Head of caudate nucleus (tissue), 42 donors: Measurements from ENCODE around the gene OLFM1.

Experiments used
- DNase-seq, 42 donors: peaks; one replicate each; pipeline versions ENCODE4 v3.0.0 to v3.0.0-alpha.2; 2020 to 2021; ENCODE audit warnings: mixed read lengths in 7 of 42
- intact Hi-C: fragments of 100-400 bp; cut with DNase I; formaldehyde crosslinking; loops from one replicate; pipeline ENCODE4 v1.15.0; 2022

OLFM1 gene

GRCh38 chr9:135119496-135120064 is 32.1 kb downstream of the OLFM1 start:
- intact Hi-C loops = no loop called here
- DNase-seq = no peak

GRCh38 chr9:135120249-135120648 is 32.8 kb downstream of the OLFM1 start:
- intact Hi-C loops = no loop called here
- DNase-seq = no peak

- intact Hi-C loops = no loop called here
- no peak for DNase-seq
Observed at GRCh38 chr9:135122316-135122715, 34.8 kb downstream of the OLFM1 start.

GRCh38 chr9:135123126-135123772 is 35.8 kb downstream of the OLFM1 start:
- intact Hi-C loops = no loop called here
- DNase-seq = no peak

GRCh38 chr9:135123773-135124134 is 36.3 kb downstream of the OLFM1 start:
- DNase-seq = peak in 11 of 42 donors; percentile 17 to 42 (median 27)
- intact Hi-C loops = no loop called here

- DNase-seq = peak in 11 of 42 donors; percentile 16 to 72 (median 38)
- intact Hi-C loops = no loop called here
Observed at GRCh38 chr9:135126451-135127187, 39.2 kb downstream of the OLFM1 start.

- intact Hi-C loops = no loop called here
- DNase-seq = no peak
Observed at GRCh38 chr9:135127718-135128670, 40.5 kb downstream of the OLFM1 start.

GRCh38 chr9:135129137-135129695 is 41.7 kb downstream of the OLFM1 start:
- intact Hi-C loops = no loop called here
- DNase-seq = no peak

GRCh38 chr9:135130207-135130976 is 42.9 kb downstream of the OLFM1 start:
- DNase-seq = peak in 32 of 42 donors; percentile 12 to 71 (median 38)
- intact Hi-C loops = no loop called here

GRCh38 chr9:135131488-135131887 is 44.0 kb downstream of the OLFM1 start:
- intact Hi-C loops = no loop called here
- DNase-seq = no peak

- DNase-seq = no peak
- intact Hi-C loops = no loop called here
Observed at GRCh38 chr9:135132008-135132407, 44.5 kb downstream of the OLFM1 start.

- DNase-seq = no peak
- intact Hi-C loops = no loop called here
Observed at GRCh38 chr9:135134268-135135022, 47.0 kb downstream of the OLFM1 start.

- intact Hi-C loops = no loop called here
- DNase-seq = no peak
Observed at GRCh38 chr9:135135171-135135928, 47.9 kb downstream of the OLFM1 start.

GRCh38 chr9:135135929-135136315 is 48.5 kb downstream of the OLFM1 start:
- intact Hi-C loops = no loop called here
- DNase-seq = no peak

GRCh38 chr9:135136481-135136880 is 49.0 kb downstream of the OLFM1 start:
- DNase-seq = no peak
- intact Hi-C loops = no loop called here

- DNase-seq = peak in 38 of 42 donors; percentile 14 to 87 (median 57)
- intact Hi-C loops = no loop called here
Observed at GRCh38 chr9:135136991-135137832, 49.7 kb downstream of the OLFM1 start.
